Caco-2 (cell line): ENCODE measurements around the gene MOB2. TPM values are rescaled to one million over a fixed set of nuclear protein-coding genes. Genes with fewer than 3 reads are reported as not detected.

ENCODE experiments used
- BruUV-seq: library from RNA; stranded (reverse); fragments of 400-500 nt; replicated peaks from 2 replicates; lab custom pipeline; 2021; lab: Mats Ljungman, UMichigan
- CTCF ChIA-PET: fragments of 300-600 bp; sonication (Branson Sonifier 250); formaldehyde crosslinking; loops from one replicate; lab custom pipeline; 2022; ENCODE audit warnings: antibody characterized with exemption; lab: Charles Lee
- POLR2A ChIA-PET: fragments of 300-600 bp; sonication (Branson Sonifier 250); formaldehyde crosslinking; loops from one replicate; lab custom pipeline; 2022; ENCODE audit warnings: antibody characterized with exemption; lab: Charles Lee
- DNase-seq, 2 experiments: peaks; one replicate each; pipeline versions ENCODE4 v3.0.0 to v3.0.0-alpha.2; 2020 to 2022
- H3K27me3 ChIP-seq: replicated peaks from 2 replicates; pipeline ENCODE4 v1.6.0; 2011; ENCODE audit warnings: low read length; ENCODE audit not compliant: control insufficient read depth, insufficient read depth
- H3K36me3 ChIP-seq: 2 replicates; pipeline ENCODE4 v1.5.1; 2011; ENCODE audit warnings: low read length; ENCODE audit not compliant: control insufficient read depth, insufficient read depth
- H3K4me1 ChIP-seq: fragments of 250-450 bp; sonication (Bioruptor Pico); 2 replicates; pipeline ENCODE4 v1.5.1; 2020; ENCODE audit warnings: mild to moderate bottlenecking
- H3K4me3 ChIP-seq: 2 replicates; pipeline ENCODE4 v1.5.1; 2011; ENCODE audit warnings: low read depth, mild to moderate bottlenecking, control low read depth, low read length
- H3K9me3 ChIP-seq: fragments of 250-450 bp; sonication (Bioruptor Pico); 2 replicates; pipeline ENCODE4 v1.5.1; 2020; ENCODE audit warnings: mild to moderate bottlenecking, moderate library complexity
- H3K27ac Mint-ChIP-seq: one replicate; pipeline ENCODE4 v1.8.0; 2022; ENCODE audit warnings: mixed read lengths; ENCODE audit not compliant: unreplicated experiment
- H3K27me3 Mint-ChIP-seq: one replicate; pipeline ENCODE4 v1.8.0; 2022; ENCODE audit warnings: mixed read lengths; ENCODE audit not compliant: insufficient read depth, unreplicated experiment
- H3K36me3 Mint-ChIP-seq: one replicate; pipeline ENCODE4 v1.8.0; 2022; ENCODE audit warnings: mild to moderate bottlenecking, mixed read lengths; ENCODE audit not compliant: insufficient read depth, unreplicated experiment
- H3K4me1 Mint-ChIP-seq: one replicate; pipeline ENCODE4 v1.8.0; 2022; ENCODE audit warnings: low read depth, mixed read lengths; ENCODE audit not compliant: unreplicated experiment
- H3K4me3 Mint-ChIP-seq: one replicate; pipeline ENCODE4 v1.8.0; 2022; ENCODE audit warnings: mild to moderate bottlenecking, moderate library complexity, mixed read lengths; ENCODE audit not compliant: unreplicated experiment
- H3K9me3 Mint-ChIP-seq: one replicate; pipeline ENCODE4 v1.8.0; 2022; ENCODE audit warnings: mixed read lengths; ENCODE audit not compliant: unreplicated experiment
- intact Hi-C: fragments of 100-400 bp; cut with micrococcal nuclease; formaldehyde crosslinking; loops from one replicate; pipeline ENCODE4 v1.10.0; 2022; ENCODE audit not compliant: unreplicated experiment
- total RNA-seq: library from RNA; stranded (reverse); gene quantifications from 2 replicates; pipeline ENCODE4 v1.2.3, GENCODE V29; 2022
- TF ChIP-seq, protein P1 (sequence below), 2 experiments: fragments of 200-600 bp in 1 of 2; IDR thresholded peaks; 1 replicate in 1 of 2; 2 replicates in 1 of 2; pipeline versions ENCODE4 v1.5.1 to v1.8.0; 2011 to 2022; ENCODE audit warnings: antibody characterized with exemption in 1 of 2, control low read depth in 1 of 2, inconsistent platforms in 1 of 2, low read depth in 1 of 2, low read length in 1 of 2, mild to moderate bottlenecking in 1 of 2, moderate library complexity in 1 of 2; ENCODE audit not compliant: insufficient read depth in 1 of 2, severe bottlenecking in 1 of 2, unreplicated experiment in 1 of 2

Gene MOB2
- total RNA-seq, 1 experiment from 2014 or later: 32.7 TPM

DNA sequence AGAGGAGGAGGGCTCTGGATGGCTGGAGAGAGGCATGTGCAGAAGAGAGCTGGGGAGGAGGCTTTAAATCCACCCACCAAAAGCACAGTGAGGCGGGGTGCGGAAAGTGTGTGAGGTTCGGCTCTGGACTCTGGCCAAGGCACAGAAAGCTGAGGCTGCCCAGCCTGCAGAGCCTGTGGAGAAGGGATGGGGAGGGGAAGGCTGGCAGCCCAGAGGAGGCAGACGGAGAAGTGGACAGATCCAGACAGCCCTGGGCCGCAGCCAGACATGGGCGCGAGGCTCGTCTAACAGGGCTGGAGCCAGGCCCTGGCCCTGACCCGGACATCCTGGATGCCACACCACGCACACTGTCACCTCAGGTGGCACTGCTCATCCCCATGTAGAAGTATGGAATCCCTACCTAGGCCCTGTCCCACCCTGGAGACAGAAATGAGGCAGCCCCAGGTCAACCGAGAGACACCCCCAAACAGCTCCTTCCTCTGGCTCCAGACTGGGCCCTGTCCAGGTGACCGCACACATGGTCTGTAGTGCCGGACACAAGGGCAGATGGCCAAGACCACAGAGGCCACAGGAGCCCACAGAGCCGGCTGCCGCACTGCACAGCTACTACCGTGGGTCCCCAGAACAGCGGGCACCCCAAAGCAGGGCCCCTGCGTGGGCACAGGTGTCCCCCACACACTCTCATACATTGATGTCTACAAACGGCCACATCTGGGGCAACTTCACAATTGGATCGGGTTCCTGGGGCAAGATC is 16.6 kb upstream of the MOB2 start:
- ChIA-PET POLR2A (no interaction called here), CTCF (no interaction called here)
- H3K4me1 ChIP-seq: no peaks in the 10 kb centered on the region
- Mint-ChIP-seq H3K36me3 (peaks cover 7% of the 10 kb centered on the region), H3K27me3 (no peaks in the 10 kb centered on the region), H3K9me3 (no peaks in the 10 kb centered on the region), H3K27ac (no peak overlapping the region), H3K4me3 (no peak overlapping the region), H3K4me1 (no peaks in the 10 kb centered on the region)
- no peak for DNase-seq
- H3K4me3 ChIP-seq: no peak overlapping the region
- H3K36me3 ChIP-seq: no peaks in the 10 kb centered on the region
- intact Hi-C loops: no loop called here
- H3K9me3 ChIP-seq: no peaks in the 10 kb centered on the region
- no TSS peak for BruUV-seq
- TF ChIP-seq, protein P1, sequence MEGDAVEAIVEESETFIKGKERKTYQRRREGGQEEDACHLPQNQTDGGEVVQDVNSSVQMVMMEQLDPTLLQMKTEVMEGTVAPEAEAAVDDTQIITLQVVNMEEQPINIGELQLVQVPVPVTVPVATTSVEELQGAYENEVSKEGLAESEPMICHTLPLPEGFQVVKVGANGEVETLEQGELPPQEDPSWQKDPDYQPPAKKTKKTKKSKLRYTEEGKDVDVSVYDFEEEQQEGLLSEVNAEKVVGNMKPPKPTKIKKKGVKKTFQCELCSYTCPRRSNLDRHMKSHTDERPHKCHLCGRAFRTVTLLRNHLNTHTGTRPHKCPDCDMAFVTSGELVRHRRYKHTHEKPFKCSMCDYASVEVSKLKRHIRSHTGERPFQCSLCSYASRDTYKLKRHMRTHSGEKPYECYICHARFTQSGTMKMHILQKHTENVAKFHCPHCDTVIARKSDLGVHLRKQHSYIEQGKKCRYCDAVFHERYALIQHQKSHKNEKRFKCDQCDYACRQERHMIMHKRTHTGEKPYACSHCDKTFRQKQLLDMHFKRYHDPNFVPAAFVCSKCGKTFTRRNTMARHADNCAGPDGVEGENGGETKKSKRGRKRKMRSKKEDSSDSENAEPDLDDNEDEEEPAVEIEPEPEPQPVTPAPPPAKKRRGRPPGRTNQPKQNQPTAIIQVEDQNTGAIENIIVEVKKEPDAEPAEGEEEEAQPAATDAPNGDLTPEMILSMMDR (IDR thresholded peaks at IDR 0.05; ENCODE audit: insufficient read depth in 1 of 2, low read depth in 1 of 2, low read length in 1 of 2, severe bottlenecking in 1 of 2, unreplicated experiment in 1 of 2): no peak
- H3K27me3 ChIP-seq: no peaks in the 10 kb centered on the region

DNA sequence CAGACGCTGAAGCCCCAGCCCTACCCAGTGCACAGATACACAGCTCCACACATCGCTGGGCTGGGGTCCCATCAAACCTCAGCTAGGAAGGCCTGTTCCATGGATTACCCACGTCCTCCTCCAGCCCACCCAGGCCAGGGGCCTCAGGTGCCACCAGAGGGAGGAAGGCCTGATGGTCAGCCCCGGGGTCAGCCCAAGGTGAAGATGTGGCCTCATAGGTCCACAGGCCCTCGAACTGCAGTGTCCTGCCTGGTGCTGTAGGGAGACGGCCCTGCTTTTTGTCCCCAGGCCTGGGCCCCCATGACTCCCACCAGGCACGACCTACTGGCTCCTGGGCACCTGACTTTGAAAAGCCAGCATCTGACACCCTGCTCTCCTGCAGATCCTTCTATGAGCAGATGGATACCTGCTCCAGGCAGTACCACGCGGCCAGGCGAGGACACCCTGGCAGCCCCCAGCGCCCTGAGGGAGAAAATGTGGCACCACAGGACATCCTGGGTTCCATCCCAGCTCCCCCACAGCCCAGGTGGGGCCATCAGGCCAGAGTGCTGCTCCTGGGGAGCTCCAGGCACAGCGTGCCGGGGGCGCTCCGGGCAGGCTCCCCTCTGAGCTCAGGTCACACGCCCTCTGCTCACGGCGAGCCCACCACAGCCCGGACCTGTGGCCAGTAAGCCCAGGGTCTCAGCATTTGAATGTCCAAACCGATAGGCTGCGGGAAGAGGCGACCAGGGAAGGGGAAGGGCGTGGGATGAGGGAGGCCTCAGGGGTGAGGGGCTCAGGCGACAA is 15.8 kb upstream of the MOB2 start:
- POLR2A ChIA-PET: no interaction called here

More for the DNA sequence above, 15.8 kb upstream of the MOB2 start:
- TF ChIP-seq, protein P1 (IDR thresholded peaks at IDR 0.05; ENCODE audit: insufficient read depth in 1 of 2, low read depth in 1 of 2, low read length in 1 of 2, severe bottlenecking in 1 of 2, unreplicated experiment in 1 of 2): no peak
- no peaks in the 10 kb centered on the region for H3K4me1 ChIP-seq
- intact Hi-C loops: no loop called here
- no peaks in the 10 kb centered on the region for H3K9me3 ChIP-seq
- no peaks in the 10 kb centered on the region for H3K36me3 ChIP-seq
- H3K27me3 ChIP-seq: no peaks in the 10 kb centered on the region
- Mint-ChIP-seq H3K27me3 (no peaks in the 10 kb centered on the region), H3K27ac (no peak overlapping the region), H3K36me3 (peaks cover 7% of the 10 kb centered on the region), H3K9me3 (no peaks in the 10 kb centered on the region), H3K4me1 (no peaks in the 10 kb centered on the region), H3K4me3 (no peak overlapping the region)
- CTCF ChIA-PET: no interaction called here
- no peak for DNase-seq
- BruUV-seq: no TSS peak
- H3K4me3 ChIP-seq: no peak overlapping the region
